ENCODE data around the gene IDE. TPM values are rescaled to one million over a fixed set of nuclear protein-coding genes. Genes with fewer than 3 reads are reported as not detected.

Gene IDE
- total and polyA plus RNA-seq, 2 donors (not counting 1 experiment from before 2014, with no cell fraction given): 7.7 to 40.9 TPM

DNA sequence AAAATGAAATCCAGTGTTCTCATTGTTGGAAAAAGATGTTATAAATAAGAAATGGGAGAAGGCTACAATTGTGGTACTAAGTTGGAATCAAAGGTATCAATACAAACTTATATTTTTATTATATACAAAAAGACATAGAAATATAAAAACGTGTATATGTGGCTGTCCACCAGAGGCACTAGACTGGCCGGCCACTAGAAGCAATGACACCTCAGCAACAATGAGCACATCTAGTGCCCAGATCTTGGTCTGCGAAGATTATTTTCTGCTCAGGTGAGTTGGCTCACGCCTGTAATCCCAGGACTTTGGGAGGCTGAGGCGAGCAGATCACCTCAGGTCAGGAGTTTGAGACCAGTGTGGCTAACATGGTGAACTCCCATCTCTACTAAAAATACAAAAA, 21.6 kb downstream of the IDE start:
- Mint-ChIP-seq H3K9me3 (ENCODE audit: insufficient read depth) (peaks cover 7% of the 10 kb centered on the region), H3K4me3 (no peak overlapping the region), H3K27me3 (no peaks in the 10 kb centered on the region), H3K27ac (no peak overlapping the region), H3K4me1 (peaks cover 12% of the 10 kb centered on the region)
- H3K79me2 ChIP-seq (ENCODE audit: control insufficient read depth, insufficient read depth, low read length): peaks cover 23% of the 10 kb centered on the region
- DNase-seq (no peak), ATAC-seq (ENCODE audit: low read depth) (no peak)
- peaks cover 7 to 12% of the 10 kb centered on the region in 2 experiments for H3K36me3 ChIP-seq (replicated peaks in 1 of 2; ENCODE audit: control extremely low read depth in 1 of 2, control insufficient read depth in 1 of 2, extremely low read depth in 1 of 2, insufficient read depth in 2 of 2, low read length in 1 of 2)
- H4K20me1 ChIP-seq (ENCODE audit: control insufficient read depth, insufficient read depth, low read length, poor library complexity, severe bottlenecking): no peaks in the 10 kb centered on the region
- no peak overlapping the region for H3K9ac ChIP-seq (ENCODE audit: low read length)
- H3K27ac ChIP-seq (ENCODE audit: low read length in 2 of 2): no peak overlapping the region
- intact Hi-C loops (cut with micrococcal nuclease): no loop called here
- peaks cover 0 to 3% of the 10 kb centered on the region in 2 donors for H3K4me1 ChIP-seq (ENCODE audit: control insufficient read depth in 2 of 2, insufficient read depth in 2 of 2, low read length in 2 of 2)
- ChIA-PET POLR2A (no interaction called here), CTCF (interaction anchor here (0.7 to 1.3 kb wide), 2 partner anchors 13 to 22 kb away, joined by 3 read pairs; partner anchors contain the start of gene IDE)
- H3K27me3 ChIP-seq (replicated peaks in 1 of 4; ENCODE audit: control extremely low read depth in 1 of 4, control insufficient read depth in 3 of 4, insufficient read depth in 4 of 4, low read length in 3 of 4): no peaks in the 10 kb centered on the region
- peaks cover 6 to 12% (median 7%) of the 10 kb centered on the region in 3 donors for H3K9me3 ChIP-seq (ENCODE audit: control extremely low read depth in 1 of 3, control insufficient read depth in 2 of 3, insufficient read depth in 1 of 3, low read length in 2 of 3)
- TF ChIP-seq, protein P1, sequence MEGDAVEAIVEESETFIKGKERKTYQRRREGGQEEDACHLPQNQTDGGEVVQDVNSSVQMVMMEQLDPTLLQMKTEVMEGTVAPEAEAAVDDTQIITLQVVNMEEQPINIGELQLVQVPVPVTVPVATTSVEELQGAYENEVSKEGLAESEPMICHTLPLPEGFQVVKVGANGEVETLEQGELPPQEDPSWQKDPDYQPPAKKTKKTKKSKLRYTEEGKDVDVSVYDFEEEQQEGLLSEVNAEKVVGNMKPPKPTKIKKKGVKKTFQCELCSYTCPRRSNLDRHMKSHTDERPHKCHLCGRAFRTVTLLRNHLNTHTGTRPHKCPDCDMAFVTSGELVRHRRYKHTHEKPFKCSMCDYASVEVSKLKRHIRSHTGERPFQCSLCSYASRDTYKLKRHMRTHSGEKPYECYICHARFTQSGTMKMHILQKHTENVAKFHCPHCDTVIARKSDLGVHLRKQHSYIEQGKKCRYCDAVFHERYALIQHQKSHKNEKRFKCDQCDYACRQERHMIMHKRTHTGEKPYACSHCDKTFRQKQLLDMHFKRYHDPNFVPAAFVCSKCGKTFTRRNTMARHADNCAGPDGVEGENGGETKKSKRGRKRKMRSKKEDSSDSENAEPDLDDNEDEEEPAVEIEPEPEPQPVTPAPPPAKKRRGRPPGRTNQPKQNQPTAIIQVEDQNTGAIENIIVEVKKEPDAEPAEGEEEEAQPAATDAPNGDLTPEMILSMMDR (IDR thresholded peaks at IDR 0.05): peak; percentile 29
- TF ChIP-seq EZH2 (IDR thresholded peaks at IDR 0.05; ENCODE audit: borderline replicate concordance, insufficient read depth, low read depth, low read length, poor library complexity, severe bottlenecking): no peak
- WGBS (ENCODE audit: insufficient coverage): 83% methylated on average over 2 of the region's 5 CpGs
- H3K4me3 ChIP-seq (ENCODE audit: control extremely low read depth in 1 of 5, extremely low read depth in 1 of 5, insufficient read depth in 1 of 5, low read depth in 2 of 5, low read length in 4 of 5): no peak overlapping the region
- H3K4me2 ChIP-seq (replicated peaks; ENCODE audit: low read depth, low read length, poor library complexity, severe bottlenecking): no peak overlapping the region
- H2AFZ ChIP-seq (ENCODE audit: insufficient read depth, low read depth, low read length, poor library complexity, severe bottlenecking): no peak overlapping the region

DNA sequence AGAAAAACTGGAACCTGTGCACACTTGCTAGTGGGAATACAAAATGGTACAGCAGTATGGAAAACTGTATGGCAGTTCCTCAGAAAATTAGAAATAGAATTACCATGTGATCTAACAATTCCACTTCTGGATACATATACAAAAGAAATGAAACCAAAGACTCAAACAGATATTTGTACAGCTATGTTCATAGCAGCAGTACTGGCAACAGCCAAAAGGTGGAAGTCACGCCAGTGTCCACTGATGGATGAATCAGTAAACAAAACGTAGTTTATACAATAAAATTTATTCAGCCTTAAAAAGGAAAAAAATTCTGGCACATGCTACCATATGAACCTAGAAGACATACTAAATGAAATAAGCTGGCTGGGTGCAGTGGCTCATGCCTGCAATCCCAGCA, 23.0 kb downstream of the IDE start:
- no peaks in the 10 kb centered on the region for H3K27me3 ChIP-seq (replicated peaks in 1 of 4; ENCODE audit: control extremely low read depth in 1 of 4, control insufficient read depth in 3 of 4, insufficient read depth in 4 of 4, low read length in 3 of 4)
- H4K20me1 ChIP-seq (ENCODE audit: control insufficient read depth, insufficient read depth, low read length, poor library complexity, severe bottlenecking): no peaks in the 10 kb centered on the region
- peaks cover 6 to 12% (median 7%) of the 10 kb centered on the region in 3 donors for H3K9me3 ChIP-seq (ENCODE audit: control extremely low read depth in 1 of 3, control insufficient read depth in 2 of 3, insufficient read depth in 1 of 3, low read length in 2 of 3)
- TF ChIP-seq, protein P1 (IDR thresholded peaks at IDR 0.05): no peak
- no peak for TF ChIP-seq EZH2 (IDR thresholded peaks at IDR 0.05; ENCODE audit: borderline replicate concordance, insufficient read depth, low read depth, low read length, poor library complexity, severe bottlenecking)
- ChIA-PET CTCF (interaction anchor here (0.7 kb wide), 1 partner anchor 17 kb away, joined by 3 read pairs; no protein-coding TSS in a partner anchor), POLR2A (no interaction called here)
- peaks cover 7 to 12% of the 10 kb centered on the region in 2 experiments for H3K36me3 ChIP-seq (replicated peaks in 1 of 2; ENCODE audit: control extremely low read depth in 1 of 2, control insufficient read depth in 1 of 2, extremely low read depth in 1 of 2, insufficient read depth in 2 of 2, low read length in 1 of 2)
- H2AFZ ChIP-seq (ENCODE audit: insufficient read depth, low read depth, low read length, poor library complexity, severe bottlenecking): no peak overlapping the region
- WGBS (ENCODE audit: insufficient coverage): no CpG with 5 or more reads among the region's 2 CpGs
- Mint-ChIP-seq H3K27ac (no peak overlapping the region), H3K4me1 (peaks cover 12% of the 10 kb centered on the region), H3K9me3 (ENCODE audit: insufficient read depth) (peaks cover 7% of the 10 kb centered on the region), H3K27me3 (no peaks in the 10 kb centered on the region), H3K4me3 (no peak overlapping the region)
- no peak overlapping the region for H3K4me2 ChIP-seq (replicated peaks; ENCODE audit: low read depth, low read length, poor library complexity, severe bottlenecking)
- H3K4me1 ChIP-seq (ENCODE audit: control insufficient read depth in 2 of 2, insufficient read depth in 2 of 2, low read length in 2 of 2): peaks cover 0 to 3% of the 10 kb centered on the region in 2 donors
- H3K27ac ChIP-seq (ENCODE audit: low read length in 2 of 2): no peak overlapping the region
- intact Hi-C loops (cut with micrococcal nuclease): no loop called here
- DNase-seq: no peak
- H3K4me3 ChIP-seq (ENCODE audit: control extremely low read depth in 1 of 5, extremely low read depth in 1 of 5, insufficient read depth in 1 of 5, low read depth in 2 of 5, low read length in 4 of 5): no peak overlapping the region
- H3K79me2 ChIP-seq (ENCODE audit: control insufficient read depth, insufficient read depth, low read length): peaks cover 26% of the 10 kb centered on the region
- no peak for ATAC-seq (ENCODE audit: low read depth)
- no peak overlapping the region for H3K9ac ChIP-seq (ENCODE audit: low read length)
